Prostate gland (tissue), 2 donors: Measurements from ENCODE around the gene RPL22L1.

Experiments used
- CTCF ChIP-seq, 4 experiments: fragments of 200-600 bp in 2 of 4; fragments of 450-650 bp in 2 of 4; sonication (generic) in 2 of 4; IDR thresholded peaks; 1 replicate in 3 of 4; 2 replicates in 1 of 4; pipeline ENCODE4 v1.5.1; 2016 to 2019; ENCODE audit warnings: antibody characterized with exemption in 4 of 4, mild to moderate bottlenecking in 2 of 4, moderate library complexity in 2 of 4
- POLR2A ChIP-seq: fragments of 450-650 bp; IDR thresholded peaks from one replicate; pipeline ENCODE4 v1.6.1; 2016; ENCODE audit warnings: antibody characterized with exemption, mild to moderate bottlenecking

- no peak for TF ChIP-seq POLR2A
- TF ChIP-seq CTCF (IDR thresholded peaks at IDR 0.05), result no peak
Measured at GRCh38 chr3:170867143-170867937, 2.7 kb downstream of the RPL22L1 start.
